T-cell (primary cell): ENCODE data around the gene ST8SIA6. TPM values are rescaled to one million over a fixed set of nuclear protein-coding genes. Genes with fewer than 3 reads are reported as not detected.

Experiments
- ATAC-seq, 4 experiments: fragments of 200-7000 bp in 3 of 4; fragments of 150-1000 bp in 1 of 4; cut with Tn5 transposase; replicated peaks in 1 of 4; 1 replicate in 3 of 4; 2 replicates in 1 of 4; pipeline ENCODE4 v1.10.0; 2021; ENCODE audit warnings: moderate library complexity in 3 of 4, mild to moderate bottlenecking in 2 of 4, moderate number of reproducible peaks in 1 of 4
- CTCF ChIA-PET, 2 donors: fragments of 300-600 bp; sonication (Branson Sonifier 250); formaldehyde crosslinking; loops; one replicate each; lab custom pipeline; 2022; ENCODE audit warnings: antibody characterized with exemption in 2 of 2; lab: Charles Lee
- POLR2A ChIA-PET, 2 donors: fragments of 300-600 bp; sonication (Branson Sonifier 250); formaldehyde crosslinking; loops; one replicate each; lab custom pipeline; 2022; ENCODE audit warnings: antibody characterized with exemption in 2 of 2; lab: Charles Lee
- DNase-seq, 35 experiments: peaks; one replicate each; pipeline versions ENCODE4 v3.0.0 to v3.0.0-alpha.2; 2013 to 2023
- H3K27ac ChIP-seq: one replicate; pipeline ENCODE4 v1.5.1; 2013; ENCODE audit warnings: low read length
- H3K27me3 ChIP-seq, 2 experiments: replicated peaks in 1 of 2; 1 replicate in 1 of 2; 2 replicates in 1 of 2; pipeline versions ENCODE4 v1.6.1 to v1.7.0; 2013; ENCODE audit warnings: low read length in 1 of 2, mixed read lengths in 1 of 2; ENCODE audit not compliant: control insufficient read depth in 2 of 2, insufficient read depth in 2 of 2; ENCODE audit errors: extremely low read depth in 1 of 2
- H3K36me3 ChIP-seq, 2 donors: 1 replicate in 1 of 2; 2 replicates in 1 of 2; pipeline versions ENCODE4 v1.6.1 to v1.7.0; 2013; ENCODE audit warnings: low read length in 1 of 2; ENCODE audit not compliant: control insufficient read depth in 2 of 2, insufficient read depth in 1 of 2; ENCODE audit errors: extremely low read depth in 1 of 2
- H3K4me1 ChIP-seq, 2 experiments: 1 replicate in 1 of 2; 2 replicates in 1 of 2; pipeline versions ENCODE4 v1.6.1 to v1.7.0; 2013; ENCODE audit warnings: low read length in 2 of 2, mixed read lengths in 1 of 2; ENCODE audit not compliant: insufficient read depth in 2 of 2, control insufficient read depth in 1 of 2; ENCODE audit errors: extremely low read depth in 1 of 2
- H3K4me3 ChIP-seq, 2 donors: 1 replicate in 1 of 2; 2 replicates in 1 of 2; pipeline versions ENCODE4 v1.5.1 to v1.7.0; 2013; ENCODE audit warnings: mild to moderate bottlenecking in 2 of 2, low read length in 1 of 2, moderate library complexity in 1 of 2; ENCODE audit not compliant: control insufficient read depth in 1 of 2; ENCODE audit errors: extremely low read depth in 1 of 2
- H3K9me3 ChIP-seq: 2 replicates; pipeline ENCODE4 v1.7.0; 2013
- H3K27ac Mint-ChIP-seq, 2 donors: one replicate each; pipeline ENCODE4 v1.8.0; 2020 to 2021; ENCODE audit warnings: mild to moderate bottlenecking in 2 of 2, mixed read lengths in 2 of 2
- H3K27me3 Mint-ChIP-seq, 2 donors: one replicate each; pipeline ENCODE4 v1.8.0; 2021 to 2022; ENCODE audit warnings: mixed read lengths in 2 of 2
- H3K36me3 Mint-ChIP-seq: one replicate; pipeline ENCODE4 v1.8.0; 2021; ENCODE audit warnings: mixed read lengths
- H3K4me1 Mint-ChIP-seq, 3 donors: one replicate each; pipeline ENCODE4 v1.8.0; 2020 to 2022; ENCODE audit warnings: mixed read lengths in 3 of 3, mild to moderate bottlenecking in 1 of 3
- H3K4me3 Mint-ChIP-seq, 3 donors: one replicate each; pipeline ENCODE4 v1.8.0; 2020 to 2022; ENCODE audit warnings: mild to moderate bottlenecking in 3 of 3, mixed read lengths in 3 of 3, moderate library complexity in 3 of 3
- H3K9me3 Mint-ChIP-seq, 3 donors: one replicate each; pipeline ENCODE4 v1.8.0; 2020 to 2022; ENCODE audit warnings: mixed read lengths in 3 of 3
- WGBS: methylation state at CpG from one replicate; pipeline ENCODE4 v1.1.5; 2013; ENCODE audit warnings: missing lambda C conversion rate; ENCODE audit not compliant: insufficient coverage; 5-methylcytosine and 5-hydroxymethylcytosine counted together
- total RNA-seq, 35 experiments: library from RNA in 6 of 35; stranded (reverse) in 6 of 35; fragments of 120-200 nt in 1 of 35; gene quantifications; one replicate each; pipeline versions ENCODE4 v1.2.1 to v1.2.4 and lab custom pipeline; 2013 to 2026

ST8SIA6 gene
- total RNA-seq, 5 donors from 2014 or later (not counting 1 experiment from before 2014, with no cell fraction given): 0.95 to 4.0 (median 1.7) TPM

- POLR2A ChIA-PET: no interaction called here
- Mint-ChIP-seq H3K4me3 (no peak overlapping the region), H3K9me3 (no peaks in the 10 kb centered on the region), H3K27ac (peak overlapping the region in 1 of 2 donors; percentile 92), H3K27me3 (no peaks in the 10 kb centered on the region), H3K36me3 (no peaks in the 10 kb centered on the region), H3K4me1 (peaks cover 55 to 63% (median 57%) of the 10 kb centered on the region in 3 donors)
- Histone ChIP-seq H3K27ac (no peak overlapping the region), H3K4me3 (no peak overlapping the region), H3K9me3 (no peaks in the 10 kb centered on the region), H3K4me1 (peaks cover 44 to 45% of the 10 kb centered on the region in 2 experiments), H3K27me3 (no peaks in the 10 kb centered on the region), H3K36me3 (no peaks in the 10 kb centered on the region)
- DNase-seq (no peak), ATAC-seq (no peak)
- CTCF ChIA-PET: interaction anchor here in 1 of 2 donors (1.0 kb wide), 1 partner anchor 17 kb away, joined by 3 read pairs; no protein-coding TSS in a partner anchor
- WGBS: 96% methylated on average over 3 of the region's 5 CpGs
Observed at GRCh38 chr10:17422931-17423330, 31.5 kb downstream of the ST8SIA6 start.

GRCh38 chr10:17418249-17418648, 36.1 kb downstream of the ST8SIA6 start:
- no peak overlapping the region for H3K4me3 Mint-ChIP-seq
- Histone ChIP-seq H3K4me1 (peaks cover under 1 to 6% of the 10 kb centered on the region in 2 experiments), H3K4me3 (no peak overlapping the region), H3K9me3 (no peaks in the 10 kb centered on the region), H3K27ac (no peak overlapping the region), H3K36me3 (no peaks in the 10 kb centered on the region), H3K27me3 (no peaks in the 10 kb centered on the region)
- peaks cover 0 to 1% of the 10 kb centered on the region in 2 donors for H3K27me3 Mint-ChIP-seq
- peaks cover 18 to 33% (median 27%) of the 10 kb centered on the region in 3 donors for H3K4me1 Mint-ChIP-seq
- no peak for DNase-seq
- WGBS: 50% methylated on average over 1 of the region's 2 CpGs
- peaks cover 7% of the 10 kb centered on the region for H3K36me3 Mint-ChIP-seq
- no peak for ATAC-seq
- peaks cover 0 to 4% (median 0%) of the 10 kb centered on the region in 3 donors for H3K9me3 Mint-ChIP-seq
- ChIA-PET CTCF (interaction anchor here in 1 of 2 donors (1.0 to 2.2 kb wide), 2 partner anchors 9 to 15 kb away, joined by 7 read pairs; no protein-coding TSS in a partner anchor), POLR2A (interaction anchor here in 1 of 2 donors (0.6 kb wide), 1 partner anchor 14 kb away, joined by 3 read pairs; no protein-coding TSS in a partner anchor)
- no peak overlapping the region for H3K27ac Mint-ChIP-seq

GRCh38 chr10:17416442-17417211, 37.8 kb downstream of the ST8SIA6 start:
- Mint-ChIP-seq H3K4me1 (peaks cover 15 to 34% (median 25%) of the 10 kb centered on the region in 3 donors), H3K36me3 (peaks cover 7% of the 10 kb centered on the region), H3K27ac (no peak overlapping the region), H3K9me3 (peaks cover 0 to 4% (median 0%) of the 10 kb centered on the region in 3 donors), H3K27me3 (peaks cover 0 to 1% of the 10 kb centered on the region in 2 donors), H3K4me3 (no peak overlapping the region)
- no peak overlapping the region for H3K4me3 ChIP-seq
- H3K27ac ChIP-seq: no peak overlapping the region
- ChIA-PET CTCF (no interaction called here), POLR2A (no interaction called here)
- H3K9me3 ChIP-seq: no peaks in the 10 kb centered on the region
- DNase-seq (no peak), ATAC-seq (no peak)
- no peaks in the 10 kb centered on the region for H3K36me3 ChIP-seq
- H3K4me1 ChIP-seq: no peaks in the 10 kb centered on the region
- no peaks in the 10 kb centered on the region for H3K27me3 ChIP-seq
- WGBS: 89% methylated on average over 7 of the region's 8 CpGs

- Mint-ChIP-seq H3K27ac (no peak overlapping the region), H3K4me3 (no peak overlapping the region), H3K9me3 (peaks cover 0 to 4% (median 0%) of the 10 kb centered on the region in 3 donors), H3K27me3 (peaks cover 0 to 1% of the 10 kb centered on the region in 2 donors), H3K4me1 (peaks cover 20 to 35% (median 28%) of the 10 kb centered on the region in 3 donors), H3K36me3 (peaks cover 7% of the 10 kb centered on the region)
- H3K4me3 ChIP-seq: no peak overlapping the region
- H3K4me1 ChIP-seq: peaks cover 0 to 7% of the 10 kb centered on the region in 2 experiments
- ChIA-PET POLR2A (interaction anchor here in 1 of 2 donors (0.7 kb wide), 1 partner anchor 13 kb away, joined by 5 read pairs; no protein-coding TSS in a partner anchor), CTCF (interaction anchor here (0.6 to 0.7 kb wide), 4 partner anchors 15 to 297 kb away, joined by 3 to 10 read pairs (median 5); no protein-coding TSS in a partner anchor)
- WGBS: 100% methylated on average over 1 of the region's 3 CpGs
- DNase-seq (no peak), ATAC-seq (no peak)
- H3K36me3 ChIP-seq: no peaks in the 10 kb centered on the region
- H3K9me3 ChIP-seq: no peaks in the 10 kb centered on the region
- no peak overlapping the region for H3K27ac ChIP-seq
- H3K27me3 ChIP-seq: no peaks in the 10 kb centered on the region
Observed at GRCh38 chr10:17415046-17415658, 39.2 kb downstream of the ST8SIA6 start.

GRCh38 chr10:17414484-17414883, 39.9 kb downstream of the ST8SIA6 start:
- POLR2A ChIA-PET: no interaction called here
- H3K27me3 Mint-ChIP-seq: peaks cover 0 to 1% of the 10 kb centered on the region in 2 donors
- H3K4me3 ChIP-seq: no peak overlapping the region
- H3K27ac Mint-ChIP-seq: no peak overlapping the region
- peaks cover 3 to 10% of the 10 kb centered on the region in 2 experiments for H3K4me1 ChIP-seq
- no peak for DNase-seq
- no peak overlapping the region for H3K4me3 Mint-ChIP-seq
- no peaks in the 10 kb centered on the region for H3K36me3 ChIP-seq
- H3K9me3 Mint-ChIP-seq: peaks cover 0 to 4% (median 0%) of the 10 kb centered on the region in 3 donors
- peaks cover 27 to 42% (median 31%) of the 10 kb centered on the region in 3 donors for H3K4me1 Mint-ChIP-seq
- H3K27ac ChIP-seq: no peak overlapping the region
- H3K36me3 Mint-ChIP-seq: peaks cover 7% of the 10 kb centered on the region
- H3K27me3 ChIP-seq: no peaks in the 10 kb centered on the region
- WGBS: no CpG with 5 or more reads among the region's 1 CpG
- CTCF ChIA-PET: no interaction called here
- no peaks in the 10 kb centered on the region for H3K9me3 ChIP-seq
- ATAC-seq: no peak

GRCh38 chr10:17413876-17414275, 40.5 kb downstream of the ST8SIA6 start:
- no peak overlapping the region for H3K27ac Mint-ChIP-seq
- peaks cover 7 to 12% of the 10 kb centered on the region in 2 experiments for H3K4me1 ChIP-seq
- no peak overlapping the region for H3K4me3 ChIP-seq
- no peak overlapping the region for H3K27ac ChIP-seq
- no peak for ATAC-seq
- H3K27me3 Mint-ChIP-seq: peaks cover 0 to 1% of the 10 kb centered on the region in 2 donors
- H3K36me3 Mint-ChIP-seq: peaks cover 7% of the 10 kb centered on the region
- 95% methylated on average over 2 of the region's 2 CpGs for WGBS
- H3K4me3 Mint-ChIP-seq: no peak overlapping the region
- CTCF ChIA-PET: no interaction called here
- no peaks in the 10 kb centered on the region for H3K9me3 ChIP-seq
- no peaks in the 10 kb centered on the region for H3K36me3 ChIP-seq
- DNase-seq: no peak
- no peaks in the 10 kb centered on the region for H3K27me3 ChIP-seq
- H3K4me1 Mint-ChIP-seq: peaks cover 32 to 48% (median 33%) of the 10 kb centered on the region in 3 donors
- peaks cover 0 to 4% (median 0%) of the 10 kb centered on the region in 3 donors for H3K9me3 Mint-ChIP-seq
- POLR2A ChIA-PET: no interaction called here
